K562 (cell line): Measurements from ENCODE around the gene ATP6V0D1. TPM values are rescaled to one million over a fixed set of nuclear protein-coding genes. Genes with fewer than 3 reads are reported as not detected.
A peak's percentile ranks its signal among the peaks of the same experiment; 100 is the strongest.

ENCODE experiments used
- CBX8 ChIP-seq: fragments of 200-600 bp; sonication (generic); IDR thresholded peaks from 2 replicates; pipeline ENCODE4 v1.6.1; 2012; ENCODE audit warnings: borderline replicate concordance, mixed run types, low read depth, mild to moderate bottlenecking, moderate library complexity, mixed read lengths, low read length, control low read depth, inconsistent platforms; ENCODE audit not compliant: poor library complexity, severe bottlenecking; ENCODE audit errors: extremely low read depth
- E2F5 ChIP-seq: sonication (generic); formaldehyde crosslinking; IDR thresholded peaks from 2 replicates; pipeline ENCODE4 v1.8.0; 2022; ENCODE audit warnings: mild to moderate bottlenecking, missing genetic modification reagents
- HLTF ChIP-seq: fragments of 450-650 bp; IDR thresholded peaks from 2 replicates; pipeline ENCODE4 v1.6.1; 2016
- HNRNPK ChIP-seq: fragments of 200-400 bp; formaldehyde crosslinking; IDR thresholded peaks from one replicate; pipeline ENCODE4 v1.6.1; 2018; ENCODE audit warnings: mild to moderate bottlenecking, low read depth, low read length; ENCODE audit not compliant: poor library complexity, severe bottlenecking
- KHSRP ChIP-seq: fragments of 450-650 bp; IDR thresholded peaks from 2 replicates; pipeline ENCODE4 v1.6.1; 2017
- MAFK ChIP-seq: IDR thresholded peaks from 2 replicates; pipeline ENCODE4 v1.6.1; 2011; ENCODE audit warnings: low read length, improper control_type of control experiment
- NCOA6 ChIP-seq: fragments of 450-650 bp; IDR thresholded peaks from 2 replicates; pipeline ENCODE4 v1.6.1; 2017; ENCODE audit warnings: mild to moderate bottlenecking
- NFIX ChIP-seq: fragments of 250-450 bp; sonication (Bioruptor Pico); IDR thresholded peaks from 2 replicates; pipeline ENCODE4 v1.4.0; 2020; ENCODE audit warnings: low read depth, mild to moderate bottlenecking, moderate library complexity
- RB1 ChIP-seq: fragments of 450-650 bp; IDR thresholded peaks from 2 replicates; pipeline ENCODE4 v1.6.1; 2017; ENCODE audit warnings: low read depth, mild to moderate bottlenecking
- ZBTB33 ChIP-seq: sonication (generic); formaldehyde crosslinking; IDR thresholded peaks from 2 replicates; pipeline ENCODE4 v1.8.1; 2023; ENCODE audit warnings: mild to moderate bottlenecking, missing genetic modification reagents
- ZFX ChIP-seq: sonication (generic); formaldehyde crosslinking; IDR thresholded peaks from 2 replicates; pipeline ENCODE4 v1.8.0; 2022; ENCODE audit warnings: mild to moderate bottlenecking, missing genetic modification reagents, moderate library complexity
- ZNF79 ChIP-seq: fragments of 250-450 bp; sonication (Bioruptor Pico); IDR thresholded peaks from 2 replicates; pipeline ENCODE4 v1.4.0; 2020; ENCODE audit warnings: low read depth, mild to moderate bottlenecking, moderate library complexity
- polyA plus RNA-seq, 8 experiments: library from polyadenylated mRNA; depleted of rRNA in 4 of 8; stranded (reverse) in 5 of 8; unstranded in 3 of 8; fragments of >200 nt; fragmentation: Nextera tagmentation in 2 of 8; fragmentation: Illumina TruSeq in 1 of 8; extraction: Ambion mirVana in 2 of 8; extraction: Trizol in 1 of 8; gene quantifications; 2 replicates each; pipeline versions ENCODE4 v1.2.1 to v1.2.3, GENCODE V29; 2011 to 2014; ENCODE audit warnings: inconsistent platforms in 1 of 8, missing spikeins in 1 of 8
- total RNA-seq, 7 experiments: library from RNA; depleted of rRNA in 6 of 7; stranded (reverse); fragments of >200 nt in 6 of 7; fragmentation: Illumina TruSeq in 2 of 7; extraction: Trizol in 2 of 7; gene quantifications; 2 replicates each; pipeline versions ENCODE4 v1.2.1 to v1.2.3, GENCODE V29; 2011 to 2021; ENCODE audit warnings: low replicate concordance in 1 of 7
- TF ChIP-seq, protein P1 (sequence below): fragments of 450-650 bp; formaldehyde crosslinking; IDR thresholded peaks from 2 replicates; pipeline ENCODE4 v1.4.0; 2020; ENCODE audit warnings: mild to moderate bottlenecking, mixed read lengths
- TF ChIP-seq, protein P2 (sequence below), 2 experiments: fragments of 450-650 bp; formaldehyde crosslinking in 1 of 2; IDR thresholded peaks; 2 replicates each; pipeline versions ENCODE4 v1.4.0 to v1.6.1; 2014 to 2020; ENCODE audit warnings: mild to moderate bottlenecking in 2 of 2, borderline replicate concordance in 1 of 2, low read depth in 1 of 2

The ATP6V0D1 gene
- total and polyA plus RNA-seq, 9 of the 15 experiments (the other 6 are each of a cell fraction or from before 2014, with no cell fraction given) = 23.2 to 69.7 (median 45.6) TPM

DNA sequence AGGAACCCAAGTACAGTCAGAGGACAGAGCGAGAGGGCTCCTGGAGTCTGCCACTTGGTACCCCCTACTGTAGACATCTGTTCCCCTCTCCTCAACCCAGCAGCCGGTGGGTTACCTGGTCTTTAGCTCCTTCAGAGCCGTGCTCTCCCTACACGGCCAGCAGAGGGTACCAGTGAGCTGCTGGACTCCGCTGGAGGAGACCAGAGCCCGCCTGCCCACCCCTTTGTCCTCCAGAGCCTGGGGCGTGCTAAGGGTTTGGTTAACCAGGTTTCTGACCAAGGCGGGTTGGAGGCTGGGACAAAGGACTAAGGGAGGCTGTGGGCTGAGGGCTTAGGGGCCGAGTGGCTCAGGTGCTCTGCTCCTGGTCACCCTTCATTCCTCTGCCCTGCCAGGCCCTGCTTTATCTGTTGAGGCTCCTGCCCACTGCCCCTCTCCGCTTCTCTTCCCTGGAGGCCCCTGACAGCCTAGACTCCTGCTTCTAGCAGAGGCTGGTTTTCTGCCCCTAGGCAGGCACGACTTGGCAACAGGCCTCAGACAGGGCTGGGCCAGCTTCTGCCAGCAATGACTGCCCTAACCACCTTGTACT is 52.7 kb downstream of the ATP6V0D1 start (continued):
- TF ChIP-seq KHSRP = no peak
- TF ChIP-seq, protein P1, sequence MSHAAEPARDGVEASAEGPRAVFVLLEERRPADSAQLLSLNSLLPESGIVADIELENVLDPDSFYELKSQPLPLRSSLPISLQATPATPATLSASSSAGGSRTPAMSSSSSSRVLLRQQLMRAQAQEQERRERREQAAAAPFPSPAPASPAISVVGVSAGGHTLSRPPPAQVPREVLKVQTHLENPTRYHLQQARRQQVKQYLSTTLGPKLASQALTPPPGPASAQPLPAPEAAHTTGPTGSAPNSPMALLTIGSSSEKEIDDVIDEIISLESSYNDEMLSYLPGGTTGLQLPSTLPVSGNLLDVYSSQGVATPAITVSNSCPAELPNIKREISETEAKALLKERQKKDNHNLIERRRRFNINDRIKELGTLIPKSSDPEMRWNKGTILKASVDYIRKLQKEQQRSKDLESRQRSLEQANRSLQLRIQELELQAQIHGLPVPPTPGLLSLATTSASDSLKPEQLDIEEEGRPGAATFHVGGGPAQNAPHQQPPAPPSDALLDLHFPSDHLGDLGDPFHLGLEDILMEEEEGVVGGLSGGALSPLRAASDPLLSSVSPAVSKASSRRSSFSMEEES = no peak
- no peak for TF ChIP-seq ZFX (CRISPR knock-in tag)
- no peak for TF ChIP-seq ZNF79 (CRISPR knock-in tag)
- TF ChIP-seq HNRNPK = no peak
- no peak for TF ChIP-seq HLTF
- TF ChIP-seq NFIX (CRISPR knock-in tag) = no peak
- no peak for TF ChIP-seq ZBTB33 (CRISPR knock-in tag)
- peak; percentile 58; the same call in 1 of the 2 replicates for TF ChIP-seq RB1
- TF ChIP-seq MAFK = no peak
- no peak for TF ChIP-seq E2F5
- TF ChIP-seq NCOA6 = no peak
- no peak for TF ChIP-seq CBX8
- TF ChIP-seq, protein P2, sequence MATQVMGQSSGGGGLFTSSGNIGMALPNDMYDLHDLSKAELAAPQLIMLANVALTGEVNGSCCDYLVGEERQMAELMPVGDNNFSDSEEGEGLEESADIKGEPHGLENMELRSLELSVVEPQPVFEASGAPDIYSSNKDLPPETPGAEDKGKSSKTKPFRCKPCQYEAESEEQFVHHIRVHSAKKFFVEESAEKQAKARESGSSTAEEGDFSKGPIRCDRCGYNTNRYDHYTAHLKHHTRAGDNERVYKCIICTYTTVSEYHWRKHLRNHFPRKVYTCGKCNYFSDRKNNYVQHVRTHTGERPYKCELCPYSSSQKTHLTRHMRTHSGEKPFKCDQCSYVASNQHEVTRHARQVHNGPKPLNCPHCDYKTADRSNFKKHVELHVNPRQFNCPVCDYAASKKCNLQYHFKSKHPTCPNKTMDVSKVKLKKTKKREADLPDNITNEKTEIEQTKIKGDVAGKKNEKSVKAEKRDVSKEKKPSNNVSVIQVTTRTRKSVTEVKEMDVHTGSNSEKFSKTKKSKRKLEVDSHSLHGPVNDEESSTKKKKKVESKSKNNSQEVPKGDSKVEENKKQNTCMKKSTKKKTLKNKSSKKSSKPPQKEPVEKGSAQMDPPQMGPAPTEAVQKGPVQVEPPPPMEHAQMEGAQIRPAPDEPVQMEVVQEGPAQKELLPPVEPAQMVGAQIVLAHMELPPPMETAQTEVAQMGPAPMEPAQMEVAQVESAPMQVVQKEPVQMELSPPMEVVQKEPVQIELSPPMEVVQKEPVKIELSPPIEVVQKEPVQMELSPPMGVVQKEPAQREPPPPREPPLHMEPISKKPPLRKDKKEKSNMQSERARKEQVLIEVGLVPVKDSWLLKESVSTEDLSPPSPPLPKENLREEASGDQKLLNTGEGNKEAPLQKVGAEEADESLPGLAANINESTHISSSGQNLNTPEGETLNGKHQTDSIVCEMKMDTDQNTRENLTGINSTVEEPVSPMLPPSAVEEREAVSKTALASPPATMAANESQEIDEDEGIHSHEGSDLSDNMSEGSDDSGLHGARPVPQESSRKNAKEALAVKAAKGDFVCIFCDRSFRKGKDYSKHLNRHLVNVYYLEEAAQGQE (IDR thresholded peaks at IDR 0.05; ENCODE audit: borderline replicate concordance) = peak; percentile 83
- TF ChIP-seq, protein P2 (CRISPR knock-in tag; IDR thresholded peaks at IDR 0.05; ENCODE audit: low read depth) = no peak
